GM23338 (cell line): ENCODE data around the gene PAQR5. TPM values are rescaled to one million over a fixed set of nuclear protein-coding genes. Genes with fewer than 3 reads are reported as not detected.

Experiments
- ATAC-seq: fragments of 200-7000 bp; cut with Tn5 transposase; 3 replicates; pipeline ENCODE4 v1.9.1; 2020
- DNase-seq: peaks from one replicate; pipeline ENCODE4 v3.0.0-alpha.2; 2015; ENCODE audit warnings: low spot score
- H2AFZ ChIP-seq: fragments of 200-600 bp; sonication (generic); 2 replicates; pipeline ENCODE4 v1.8.0; 2016; ENCODE audit warnings: antibody characterized with exemption, mild to moderate bottlenecking, moderate library complexity
- H3F3A ChIP-seq: fragments of 200-600 bp; sonication (generic); replicated peaks from 2 replicates; pipeline ENCODE4 v1.8.0; 2017; ENCODE audit warnings: antibody characterized with exemption, mixed run types, low read depth
- H3K27ac ChIP-seq: fragments of 200-600 bp; sonication (generic); 2 replicates; pipeline ENCODE4 v1.6.1; 2016; ENCODE audit warnings: low read depth
- H3K27me3 ChIP-seq: fragments of 200-600 bp; sonication (generic); 2 replicates; pipeline ENCODE4 v1.8.0; 2016; ENCODE audit warnings: mild to moderate bottlenecking, mixed run types, moderate library complexity; ENCODE audit not compliant: insufficient read depth
- H3K36me3 ChIP-seq: fragments of 200-600 bp; sonication (generic); 2 replicates; pipeline ENCODE4 v1.8.0; 2016; ENCODE audit warnings: mild to moderate bottlenecking; ENCODE audit not compliant: insufficient read depth
- H3K4me1 ChIP-seq: fragments of 200-600 bp; sonication (generic); 2 replicates; pipeline ENCODE4 v1.8.0; 2016; ENCODE audit warnings: mild to moderate bottlenecking, moderate library complexity; ENCODE audit not compliant: insufficient read depth
- H3K4me2 ChIP-seq: fragments of 200-600 bp; sonication (generic); 2 replicates; pipeline ENCODE4 v1.7.1; 2017; ENCODE audit warnings: mixed run types
- H3K4me3 ChIP-seq: fragments of 200-600 bp; sonication (generic); 2 replicates; pipeline ENCODE4 v1.6.1; 2016; ENCODE audit warnings: mixed run types
- H3K79me2 ChIP-seq: fragments of 200-600 bp; sonication (generic); replicated peaks from 2 replicates; pipeline ENCODE4 v1.8.0; 2017; ENCODE audit warnings: mild to moderate bottlenecking; ENCODE audit not compliant: insufficient read depth
- H3K9me2 ChIP-seq: fragments of 200-600 bp; sonication (generic); 2 replicates; pipeline ENCODE4 v1.8.0; 2017; ENCODE audit not compliant: insufficient read depth
- H4K20me1 ChIP-seq: fragments of 200-600 bp; sonication (generic); replicated peaks from 2 replicates; pipeline ENCODE4 v1.8.0; 2017; ENCODE audit warnings: mild to moderate bottlenecking; ENCODE audit not compliant: insufficient read depth
- H3K27ac Mint-ChIP-seq: 2 replicates; pipeline ENCODE4 v1.8.0; 2020; ENCODE audit warnings: inconsistent platforms, mild to moderate bottlenecking, moderate library complexity, mixed read lengths
- H3K27me3 Mint-ChIP-seq: 3 replicates; pipeline ENCODE4 v1.8.0; 2022; ENCODE audit warnings: low read depth, mild to moderate bottlenecking, moderate library complexity, mixed read lengths, inconsistent platforms; ENCODE audit not compliant: insufficient read depth, poor library complexity
- H3K36me3 Mint-ChIP-seq: 3 replicates; pipeline ENCODE4 v1.8.0; 2021; ENCODE audit warnings: low read depth, mild to moderate bottlenecking, inconsistent platforms, moderate library complexity, mixed read lengths
- H3K4me1 Mint-ChIP-seq: 3 replicates; pipeline ENCODE4 v1.8.0; 2020; ENCODE audit warnings: mild to moderate bottlenecking, inconsistent platforms, mixed read lengths
- H3K4me3 Mint-ChIP-seq: 3 replicates; pipeline ENCODE4 v1.8.0; 2021; ENCODE audit warnings: moderate library complexity, mild to moderate bottlenecking, inconsistent platforms, mixed read lengths
- H3K9me3 Mint-ChIP-seq: 3 replicates; pipeline ENCODE4 v1.8.0; 2020; ENCODE audit warnings: moderate library complexity, mild to moderate bottlenecking, inconsistent platforms, mixed read lengths
- JUNB ChIP-seq: IDR thresholded peaks from one replicate; pipeline ENCODE4 v1.6.1; 2016; ENCODE audit warnings: antibody characterized with exemption; ENCODE audit not compliant: unreplicated experiment
- POLR2AphosphoS5 ChIP-seq: IDR thresholded peaks from 2 replicates; pipeline ENCODE4 v1.6.1; 2016; ENCODE audit warnings: antibody characterized with exemption, low read depth
- STAT1 ChIP-seq: IDR thresholded peaks from one replicate; pipeline ENCODE4 v1.6.1; 2016; ENCODE audit warnings: antibody characterized with exemption; ENCODE audit not compliant: unreplicated experiment
- ZNF462 ChIP-seq: fragments of 250-450 bp; sonication (Bioruptor Pico); IDR thresholded peaks from 2 replicates; pipeline ENCODE4 v1.5.0; 2020; ENCODE audit warnings: mild to moderate bottlenecking, moderate library complexity
- polyA plus RNA-seq: library from polyadenylated mRNA; unstranded; fragments of >200 nt; fragmentation: Nextera tagmentation; extraction: Ambion mirVana; gene quantifications from 2 replicates; pipeline ENCODE4 v1.2.1, GENCODE V29; 2016
- total RNA-seq: library from RNA; depleted of rRNA; stranded (reverse); fragments of >200 nt; shearing (Covaris generic); gene quantifications from 2 replicates; pipeline ENCODE4 v1.2.3, GENCODE V29; 2014
- TF ChIP-seq, protein P1 (sequence below): IDR thresholded peaks from one replicate; pipeline ENCODE4 v1.6.1; 2018; ENCODE audit warnings: antibody characterized with exemption; ENCODE audit not compliant: unreplicated experiment
- TF ChIP-seq, protein P2 (sequence below), 2 experiments: fragments of 200-600 bp in 1 of 2; sonication (generic) in 1 of 2; conservative IDR thresholded peaks; 2 replicates each; pipeline versions ENCODE4 v1.5.1 to v1.6.1; 2016 to 2017; ENCODE audit warnings: antibody characterized with exemption in 2 of 2, low read depth in 2 of 2, mild to moderate bottlenecking in 2 of 2, moderate library complexity in 1 of 2
- TF ChIP-seq, protein P3 (sequence below): IDR thresholded peaks from 2 replicates; pipeline ENCODE4 v1.6.1; 2016; ENCODE audit warnings: antibody characterized with exemption

PAQR5 gene
- total and polyA plus RNA-seq, 2 experiments from 2014 or later = 8.7 to 14.5 TPM

- TF ChIP-seq ZNF462 (CRISPR knock-in tag) (no peak), STAT1 (no peak), JUNB (no peak)
Observed at GRCh38 chr15:69451951-69452691, 153.4 kb downstream of the PAQR5 start (continued).

DNA sequence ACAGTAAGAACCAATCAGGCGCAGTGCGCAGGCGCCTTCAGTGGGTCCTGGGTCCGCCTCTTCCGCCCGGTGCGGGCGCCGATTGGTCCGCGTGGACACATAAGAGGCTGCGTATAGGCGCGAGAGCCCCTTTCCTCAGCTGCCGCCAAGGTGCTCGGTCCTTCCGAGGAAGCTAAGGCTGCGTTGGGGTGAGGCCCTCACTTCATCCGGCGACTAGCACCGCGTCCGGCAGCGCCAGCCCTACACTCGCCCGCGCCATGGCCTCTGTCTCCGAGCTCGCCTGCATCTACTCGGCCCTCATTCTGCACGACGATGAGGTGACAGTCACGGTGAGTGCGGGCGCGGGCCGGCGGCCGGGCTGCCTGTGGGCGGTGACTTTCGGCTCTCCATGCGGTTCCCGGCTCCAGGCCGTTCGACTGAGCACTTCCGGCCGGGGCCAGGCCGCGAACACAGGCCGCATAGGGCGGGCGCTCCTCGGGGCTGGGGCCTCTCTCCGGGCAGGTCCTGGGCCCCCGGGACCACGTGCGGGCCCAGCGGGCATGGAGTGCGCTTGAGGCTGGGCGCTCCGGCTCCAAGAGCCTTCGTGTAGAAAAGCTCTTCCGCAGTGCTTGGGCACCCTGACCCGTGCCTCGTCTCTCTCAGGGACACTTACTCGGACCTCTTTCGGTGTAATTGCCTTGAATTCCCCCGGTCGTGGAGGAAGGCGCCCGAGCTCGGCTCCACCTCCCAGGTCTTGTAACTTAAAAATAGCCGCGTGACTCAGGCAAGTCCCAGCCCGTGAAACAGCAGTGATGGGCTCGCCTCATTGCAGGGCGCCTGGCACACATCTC is 154.2 kb downstream of the PAQR5 start, which contains the start of gene RPLP1:
Gene RPLP1, plus strand, starts transcription at position 127 of the 830 bp plus-strand sequence. Its CDS starts 131 bp downstream, at position 258.
- Histone ChIP-seq H3K4me2 (peak within 1 kb of the TSS; percentile 90), H3K27me3 (no peaks in the 10 kb centered on the region), H3K27ac (peak within 1 kb of the TSS; percentile 88), H4K20me1 (peaks cover 46% of the 10 kb centered on the region), H3K4me3 (peak within 1 kb of the TSS; percentile 97), H3F3A (peaks cover 45% of the 10 kb centered on the region), H3K79me2 (peaks cover 39% of the 10 kb centered on the region), H3K4me1 (peaks cover 16% of the 10 kb centered on the region), H2AFZ (peak within 1 kb of the TSS; percentile 78; the same call in 1 of the 2 replicates), H3K9me2 (no peaks in the 10 kb centered on the region), H3K36me3 (peaks cover 46% of the 10 kb centered on the region)
- peaks cover 15% of the 10 kb centered on the region; the same call in 2 of the 3 replicates for H3K4me1 Mint-ChIP-seq
- ATAC-seq = peak; percentile 83
- peaks cover 65% of the 10 kb centered on the region for H3K36me3 Mint-ChIP-seq
- TF ChIP-seq, protein P1, sequence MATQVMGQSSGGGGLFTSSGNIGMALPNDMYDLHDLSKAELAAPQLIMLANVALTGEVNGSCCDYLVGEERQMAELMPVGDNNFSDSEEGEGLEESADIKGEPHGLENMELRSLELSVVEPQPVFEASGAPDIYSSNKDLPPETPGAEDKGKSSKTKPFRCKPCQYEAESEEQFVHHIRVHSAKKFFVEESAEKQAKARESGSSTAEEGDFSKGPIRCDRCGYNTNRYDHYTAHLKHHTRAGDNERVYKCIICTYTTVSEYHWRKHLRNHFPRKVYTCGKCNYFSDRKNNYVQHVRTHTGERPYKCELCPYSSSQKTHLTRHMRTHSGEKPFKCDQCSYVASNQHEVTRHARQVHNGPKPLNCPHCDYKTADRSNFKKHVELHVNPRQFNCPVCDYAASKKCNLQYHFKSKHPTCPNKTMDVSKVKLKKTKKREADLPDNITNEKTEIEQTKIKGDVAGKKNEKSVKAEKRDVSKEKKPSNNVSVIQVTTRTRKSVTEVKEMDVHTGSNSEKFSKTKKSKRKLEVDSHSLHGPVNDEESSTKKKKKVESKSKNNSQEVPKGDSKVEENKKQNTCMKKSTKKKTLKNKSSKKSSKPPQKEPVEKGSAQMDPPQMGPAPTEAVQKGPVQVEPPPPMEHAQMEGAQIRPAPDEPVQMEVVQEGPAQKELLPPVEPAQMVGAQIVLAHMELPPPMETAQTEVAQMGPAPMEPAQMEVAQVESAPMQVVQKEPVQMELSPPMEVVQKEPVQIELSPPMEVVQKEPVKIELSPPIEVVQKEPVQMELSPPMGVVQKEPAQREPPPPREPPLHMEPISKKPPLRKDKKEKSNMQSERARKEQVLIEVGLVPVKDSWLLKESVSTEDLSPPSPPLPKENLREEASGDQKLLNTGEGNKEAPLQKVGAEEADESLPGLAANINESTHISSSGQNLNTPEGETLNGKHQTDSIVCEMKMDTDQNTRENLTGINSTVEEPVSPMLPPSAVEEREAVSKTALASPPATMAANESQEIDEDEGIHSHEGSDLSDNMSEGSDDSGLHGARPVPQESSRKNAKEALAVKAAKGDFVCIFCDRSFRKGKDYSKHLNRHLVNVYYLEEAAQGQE = peak; percentile 36
- TF ChIP-seq, protein P2, sequence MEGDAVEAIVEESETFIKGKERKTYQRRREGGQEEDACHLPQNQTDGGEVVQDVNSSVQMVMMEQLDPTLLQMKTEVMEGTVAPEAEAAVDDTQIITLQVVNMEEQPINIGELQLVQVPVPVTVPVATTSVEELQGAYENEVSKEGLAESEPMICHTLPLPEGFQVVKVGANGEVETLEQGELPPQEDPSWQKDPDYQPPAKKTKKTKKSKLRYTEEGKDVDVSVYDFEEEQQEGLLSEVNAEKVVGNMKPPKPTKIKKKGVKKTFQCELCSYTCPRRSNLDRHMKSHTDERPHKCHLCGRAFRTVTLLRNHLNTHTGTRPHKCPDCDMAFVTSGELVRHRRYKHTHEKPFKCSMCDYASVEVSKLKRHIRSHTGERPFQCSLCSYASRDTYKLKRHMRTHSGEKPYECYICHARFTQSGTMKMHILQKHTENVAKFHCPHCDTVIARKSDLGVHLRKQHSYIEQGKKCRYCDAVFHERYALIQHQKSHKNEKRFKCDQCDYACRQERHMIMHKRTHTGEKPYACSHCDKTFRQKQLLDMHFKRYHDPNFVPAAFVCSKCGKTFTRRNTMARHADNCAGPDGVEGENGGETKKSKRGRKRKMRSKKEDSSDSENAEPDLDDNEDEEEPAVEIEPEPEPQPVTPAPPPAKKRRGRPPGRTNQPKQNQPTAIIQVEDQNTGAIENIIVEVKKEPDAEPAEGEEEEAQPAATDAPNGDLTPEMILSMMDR (conservative IDR thresholded peaks at IDR 0.05; ENCODE audit: low read depth in 2 of 2) = no peak
- peak; percentile 100 for TF ChIP-seq POLR2AphosphoS5
- TF ChIP-seq, protein P3, sequence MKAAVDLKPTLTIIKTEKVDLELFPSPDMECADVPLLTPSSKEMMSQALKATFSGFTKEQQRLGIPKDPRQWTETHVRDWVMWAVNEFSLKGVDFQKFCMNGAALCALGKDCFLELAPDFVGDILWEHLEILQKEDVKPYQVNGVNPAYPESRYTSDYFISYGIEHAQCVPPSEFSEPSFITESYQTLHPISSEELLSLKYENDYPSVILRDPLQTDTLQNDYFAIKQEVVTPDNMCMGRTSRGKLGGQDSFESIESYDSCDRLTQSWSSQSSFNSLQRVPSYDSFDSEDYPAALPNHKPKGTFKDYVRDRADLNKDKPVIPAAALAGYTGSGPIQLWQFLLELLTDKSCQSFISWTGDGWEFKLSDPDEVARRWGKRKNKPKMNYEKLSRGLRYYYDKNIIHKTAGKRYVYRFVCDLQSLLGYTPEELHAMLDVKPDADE = peak; percentile 78; the same call in 1 of the 2 replicates
- peaks cover 14% of the 10 kb centered on the region; the same call in 2 of the 3 replicates for H3K9me3 Mint-ChIP-seq
- peak within 1 kb of the TSS; percentile 100 for H3K4me3 Mint-ChIP-seq
- peak; percentile 97 for DNase-seq
- peaks cover 2% of the 10 kb centered on the region for H3K27me3 Mint-ChIP-seq
- H3K27ac Mint-ChIP-seq = peak within 1 kb of the TSS; percentile 97
